Activated naive CD8-positive, alpha-beta T cell treated with anti-CD3 and anti-CD28 coated beads for 36 hours (primary cell): ENCODE measurements around the gene AGPS. TPM values are rescaled to one million over a fixed set of nuclear protein-coding genes. Genes with fewer than 3 reads are reported as not detected.

ENCODE experiments used
- DNase-seq: peaks from one replicate; pipeline ENCODE4 v3.0.0; 2021
- H3K27ac Mint-ChIP-seq: one replicate; pipeline ENCODE4 v1.8.0; 2022; ENCODE audit warnings: mild to moderate bottlenecking, moderate library complexity, mixed read lengths
- H3K27me3 Mint-ChIP-seq: one replicate; pipeline ENCODE4 v1.8.0; 2022; ENCODE audit warnings: mild to moderate bottlenecking, mixed read lengths
- H3K36me3 Mint-ChIP-seq: one replicate; pipeline ENCODE4 v1.8.0; 2021; ENCODE audit warnings: mild to moderate bottlenecking, mixed read lengths
- H3K4me1 Mint-ChIP-seq: one replicate; pipeline ENCODE4 v1.8.0; 2021; ENCODE audit warnings: mixed read lengths
- H3K4me3 Mint-ChIP-seq: one replicate; pipeline ENCODE4 v1.8.0; 2022; ENCODE audit warnings: mild to moderate bottlenecking, moderate library complexity, mixed read lengths
- H3K9me3 Mint-ChIP-seq: one replicate; pipeline ENCODE4 v1.8.0; 2022; ENCODE audit warnings: mixed read lengths
- total RNA-seq, 2 experiments: library from RNA; stranded (reverse); gene quantifications; one replicate each; pipeline ENCODE4 v1.2.3, GENCODE V29; 2021

Gene AGPS
- total RNA-seq, 2 experiments from 2014 or later, result 73.8 to 75.5 TPM

- no peak for DNase-seq
- H3K4me1 Mint-ChIP-seq, result no peaks in the 10 kb centered on the region
- no peak overlapping the region for H3K27ac Mint-ChIP-seq
Observed at GRCh38 chr2:177489719-177490301, 97.2 kb downstream of the AGPS start.

GRCh38 chr2:177495945-177496344 lies 103.4 kb downstream of the AGPS start:
- no peak overlapping the region for H3K4me3 Mint-ChIP-seq
- peaks cover 12% of the 10 kb centered on the region for H3K36me3 Mint-ChIP-seq
- H3K27ac Mint-ChIP-seq, result no peak overlapping the region
- no peaks in the 10 kb centered on the region for H3K27me3 Mint-ChIP-seq
- H3K4me1 Mint-ChIP-seq, result no peaks in the 10 kb centered on the region
- no peaks in the 10 kb centered on the region for H3K9me3 Mint-ChIP-seq
- no peak for DNase-seq

More at GRCh38 chr2:177489719-177490301, 97.2 kb downstream of the AGPS start:
- H3K4me3 Mint-ChIP-seq, result no peak overlapping the region
- H3K9me3 Mint-ChIP-seq, result no peaks in the 10 kb centered on the region
- H3K36me3 Mint-ChIP-seq, result peaks cover 9% of the 10 kb centered on the region
- H3K27me3 Mint-ChIP-seq, result no peaks in the 10 kb centered on the region

- Mint-ChIP-seq H3K9me3 (no peaks in the 10 kb centered on the region), H3K27me3 (no peaks in the 10 kb centered on the region), H3K27ac (no peak overlapping the region), H3K4me3 (no peak overlapping the region), H3K36me3 (peaks cover 12% of the 10 kb centered on the region), H3K4me1 (peaks cover 5% of the 10 kb centered on the region)
- DNase-seq, result no peak
Observed at GRCh38 chr2:177496921-177497320, 104.3 kb downstream of the AGPS start.

- Mint-ChIP-seq H3K36me3 (peaks cover 15% of the 10 kb centered on the region), H3K4me3 (no peak overlapping the region), H3K9me3 (no peaks in the 10 kb centered on the region), H3K27ac (no peak overlapping the region), H3K4me1 (peaks cover 5% of the 10 kb centered on the region), H3K27me3 (no peaks in the 10 kb centered on the region)
- DNase-seq, result no peak
Observed at GRCh38 chr2:177501186-177501585, 108.6 kb downstream of the AGPS start.

- no peak overlapping the region for H3K4me3 Mint-ChIP-seq
- DNase-seq, result no peak
- H3K4me1 Mint-ChIP-seq, result no peaks in the 10 kb centered on the region
- no peak overlapping the region for H3K27ac Mint-ChIP-seq
- no peaks in the 10 kb centered on the region for H3K27me3 Mint-ChIP-seq
- H3K36me3 Mint-ChIP-seq, result peaks cover 15% of the 10 kb centered on the region
- H3K9me3 Mint-ChIP-seq, result no peaks in the 10 kb centered on the region
Observed at GRCh38 chr2:177506505-177506904, 113.9 kb downstream of the AGPS start.

- DNase-seq, result no peak
- Mint-ChIP-seq H3K27me3 (no peaks in the 10 kb centered on the region), H3K27ac (no peak overlapping the region), H3K4me1 (no peaks in the 10 kb centered on the region), H3K9me3 (no peaks in the 10 kb centered on the region), H3K4me3 (no peak overlapping the region), H3K36me3 (peaks cover 15% of the 10 kb centered on the region)
Observed at GRCh38 chr2:177506998-177507397, 114.4 kb downstream of the AGPS start.

GRCh38 chr2:177516824-177517544 lies 124.4 kb downstream of the AGPS start:
- Mint-ChIP-seq H3K4me1 (peaks cover 3% of the 10 kb centered on the region), H3K4me3 (no peak overlapping the region), H3K27ac (no peak overlapping the region), H3K36me3 (peaks cover 15% of the 10 kb centered on the region), H3K9me3 (no peaks in the 10 kb centered on the region), H3K27me3 (no peaks in the 10 kb centered on the region)
- no peak for DNase-seq

- Mint-ChIP-seq H3K36me3 (peaks cover 16% of the 10 kb centered on the region), H3K4me1 (peaks cover 3% of the 10 kb centered on the region)
Observed at GRCh38 chr2:177518754-177519153, 126.2 kb downstream of the AGPS start.

GRCh38 chr2:177519534-177520115 lies 127.1 kb downstream of the AGPS start:
- no peak overlapping the region for H3K27ac Mint-ChIP-seq
- no peaks in the 10 kb centered on the region for H3K9me3 Mint-ChIP-seq
- H3K27me3 Mint-ChIP-seq, result no peaks in the 10 kb centered on the region
- no peak for DNase-seq
- H3K4me1 Mint-ChIP-seq, result peaks cover 3% of the 10 kb centered on the region
- H3K36me3 Mint-ChIP-seq, result peaks cover 13% of the 10 kb centered on the region
- no peak overlapping the region for H3K4me3 Mint-ChIP-seq

More at GRCh38 chr2:177518754-177519153, 126.2 kb downstream of the AGPS start:
- Mint-ChIP-seq H3K27ac (no peak overlapping the region), H3K27me3 (no peaks in the 10 kb centered on the region), H3K4me3 (no peak overlapping the region), H3K9me3 (no peaks in the 10 kb centered on the region)
- no peak for DNase-seq

- H3K27me3 Mint-ChIP-seq, result no peaks in the 10 kb centered on the region
- peaks cover 11% of the 10 kb centered on the region for H3K36me3 Mint-ChIP-seq
- H3K9me3 Mint-ChIP-seq, result no peaks in the 10 kb centered on the region
- H3K27ac Mint-ChIP-seq, result no peak overlapping the region
- H3K4me3 Mint-ChIP-seq, result no peak overlapping the region
- DNase-seq, result no peak
- peaks cover 2% of the 10 kb centered on the region for H3K4me1 Mint-ChIP-seq
Observed at GRCh38 chr2:177520324-177520723, 127.8 kb downstream of the AGPS start.

GRCh38 chr2:177523781-177524180 lies 131.2 kb downstream of the AGPS start:
- H3K27me3 Mint-ChIP-seq, result no peaks in the 10 kb centered on the region
- H3K4me1 Mint-ChIP-seq, result peaks cover 2% of the 10 kb centered on the region
- H3K27ac Mint-ChIP-seq, result no peak overlapping the region
- DNase-seq, result no peak
- H3K36me3 Mint-ChIP-seq, result peaks cover 10% of the 10 kb centered on the region
- no peaks in the 10 kb centered on the region for H3K9me3 Mint-ChIP-seq
- H3K4me3 Mint-ChIP-seq, result no peak overlapping the region

GRCh38 chr2:177525351-177525924 lies 132.9 kb downstream of the AGPS start:
- no peak overlapping the region for H3K27ac Mint-ChIP-seq

GRCh38 chr2:177528351-177528933 lies 135.9 kb downstream of the AGPS start:
- no peak overlapping the region for H3K4me3 Mint-ChIP-seq
- H3K9me3 Mint-ChIP-seq, result no peaks in the 10 kb centered on the region
- no peaks in the 10 kb centered on the region for H3K27me3 Mint-ChIP-seq
- H3K4me1 Mint-ChIP-seq, result peaks cover 2% of the 10 kb centered on the region
- no peak for DNase-seq
- H3K36me3 Mint-ChIP-seq, result peaks cover 5% of the 10 kb centered on the region
- H3K27ac Mint-ChIP-seq, result no peak overlapping the region

More at GRCh38 chr2:177525351-177525924, 132.9 kb downstream of the AGPS start:
- Mint-ChIP-seq H3K4me1 (peaks cover 2% of the 10 kb centered on the region), H3K27me3 (no peaks in the 10 kb centered on the region), H3K4me3 (no peak overlapping the region), H3K9me3 (no peaks in the 10 kb centered on the region), H3K36me3 (peaks cover 7% of the 10 kb centered on the region)
- DNase-seq, result no peak

- no peak overlapping the region for H3K4me3 Mint-ChIP-seq
- no peak for DNase-seq
- H3K9me3 Mint-ChIP-seq, result no peaks in the 10 kb centered on the region
- no peaks in the 10 kb centered on the region for H3K27me3 Mint-ChIP-seq
- no peak overlapping the region for H3K27ac Mint-ChIP-seq
- H3K4me1 Mint-ChIP-seq, result peaks cover 2% of the 10 kb centered on the region
- peaks cover 3% of the 10 kb centered on the region for H3K36me3 Mint-ChIP-seq
Observed at GRCh38 chr2:177529166-177529565, 136.6 kb downstream of the AGPS start.

GRCh38 chr2:177530561-177530960 lies 138.0 kb downstream of the AGPS start:
- no peak overlapping the region for H3K27ac Mint-ChIP-seq
- H3K9me3 Mint-ChIP-seq, result no peaks in the 10 kb centered on the region
- no peaks in the 10 kb centered on the region for H3K4me1 Mint-ChIP-seq
- H3K27me3 Mint-ChIP-seq, result no peaks in the 10 kb centered on the region
- no peak overlapping the region for H3K4me3 Mint-ChIP-seq
- DNase-seq, result no peak
- peaks cover 4% of the 10 kb centered on the region for H3K36me3 Mint-ChIP-seq
